ENCODE data around the gene LRPPRC. TPM values are rescaled to one million over a fixed set of nuclear protein-coding genes. Genes with fewer than 3 reads are reported as not detected.

Gene LRPPRC
- total RNA-seq, 1 donor from 2014 or later, result 214 TPM

DNA sequence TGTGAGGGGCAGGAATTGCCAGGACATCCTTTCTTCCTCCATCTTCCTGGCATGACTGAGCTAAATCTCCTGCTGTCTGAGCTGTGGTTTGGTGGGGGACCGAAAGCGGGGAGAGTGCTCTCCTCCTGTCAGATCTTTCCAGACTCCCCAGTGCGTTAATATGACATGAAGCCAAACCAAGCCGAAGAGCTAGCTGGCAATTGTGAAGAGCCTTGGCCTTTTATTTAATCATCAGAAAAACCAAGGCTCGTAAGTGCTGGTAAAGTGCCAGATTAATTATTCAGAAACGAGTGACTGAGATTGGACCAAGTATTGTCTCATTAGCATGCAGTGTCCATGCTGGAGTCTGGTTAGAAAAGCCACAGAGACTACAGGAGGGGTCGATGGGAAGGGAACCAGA, 14.5 kb upstream of the LRPPRC start:
- Mint-ChIP-seq H3K4me3 (no peak overlapping the region), H3K4me1 (no peaks in the 10 kb centered on the region), H3K27ac (no peak overlapping the region), H3K27me3 (ENCODE audit: insufficient read depth, low read depth) (peaks cover 4% of the 10 kb centered on the region), H3K36me3 (no peaks in the 10 kb centered on the region), H3K9me3 (no peaks in the 10 kb centered on the region)
- no peak overlapping the region for H3K27ac ChIP-seq
- no peaks in the 10 kb centered on the region for H3K27me3 ChIP-seq
- no peaks in the 10 kb centered on the region for H3K79me2 ChIP-seq (ENCODE audit: low read depth)
- H3K9ac ChIP-seq, result no peak overlapping the region
- H3K9me3 ChIP-seq (ENCODE audit: low read depth), result no peaks in the 10 kb centered on the region
- no peak overlapping the region for H3K4me2 ChIP-seq
- TF ChIP-seq EZH2 (IDR thresholded peaks at IDR 0.05) (no peak), EZH2phosphoT487 (IDR thresholded peaks at IDR 0.05) (no peak)
- TF ChIP-seq, protein P1, sequence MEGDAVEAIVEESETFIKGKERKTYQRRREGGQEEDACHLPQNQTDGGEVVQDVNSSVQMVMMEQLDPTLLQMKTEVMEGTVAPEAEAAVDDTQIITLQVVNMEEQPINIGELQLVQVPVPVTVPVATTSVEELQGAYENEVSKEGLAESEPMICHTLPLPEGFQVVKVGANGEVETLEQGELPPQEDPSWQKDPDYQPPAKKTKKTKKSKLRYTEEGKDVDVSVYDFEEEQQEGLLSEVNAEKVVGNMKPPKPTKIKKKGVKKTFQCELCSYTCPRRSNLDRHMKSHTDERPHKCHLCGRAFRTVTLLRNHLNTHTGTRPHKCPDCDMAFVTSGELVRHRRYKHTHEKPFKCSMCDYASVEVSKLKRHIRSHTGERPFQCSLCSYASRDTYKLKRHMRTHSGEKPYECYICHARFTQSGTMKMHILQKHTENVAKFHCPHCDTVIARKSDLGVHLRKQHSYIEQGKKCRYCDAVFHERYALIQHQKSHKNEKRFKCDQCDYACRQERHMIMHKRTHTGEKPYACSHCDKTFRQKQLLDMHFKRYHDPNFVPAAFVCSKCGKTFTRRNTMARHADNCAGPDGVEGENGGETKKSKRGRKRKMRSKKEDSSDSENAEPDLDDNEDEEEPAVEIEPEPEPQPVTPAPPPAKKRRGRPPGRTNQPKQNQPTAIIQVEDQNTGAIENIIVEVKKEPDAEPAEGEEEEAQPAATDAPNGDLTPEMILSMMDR (IDR thresholded peaks at IDR 0.05), result no peak
- H4K20me1 ChIP-seq (ENCODE audit: low read depth), result no peaks in the 10 kb centered on the region
- no peaks in the 10 kb centered on the region for H3K4me1 ChIP-seq
- no peaks in the 10 kb centered on the region for H3F3A ChIP-seq (ENCODE audit: low read depth)
- DNase-seq (ENCODE audit: low spot score), result no peak
- no peaks in the 10 kb centered on the region for H3K36me3 ChIP-seq
- no peak overlapping the region for H3K4me3 ChIP-seq
- no peak overlapping the region for H2AFZ ChIP-seq (replicated peaks)

DNA sequence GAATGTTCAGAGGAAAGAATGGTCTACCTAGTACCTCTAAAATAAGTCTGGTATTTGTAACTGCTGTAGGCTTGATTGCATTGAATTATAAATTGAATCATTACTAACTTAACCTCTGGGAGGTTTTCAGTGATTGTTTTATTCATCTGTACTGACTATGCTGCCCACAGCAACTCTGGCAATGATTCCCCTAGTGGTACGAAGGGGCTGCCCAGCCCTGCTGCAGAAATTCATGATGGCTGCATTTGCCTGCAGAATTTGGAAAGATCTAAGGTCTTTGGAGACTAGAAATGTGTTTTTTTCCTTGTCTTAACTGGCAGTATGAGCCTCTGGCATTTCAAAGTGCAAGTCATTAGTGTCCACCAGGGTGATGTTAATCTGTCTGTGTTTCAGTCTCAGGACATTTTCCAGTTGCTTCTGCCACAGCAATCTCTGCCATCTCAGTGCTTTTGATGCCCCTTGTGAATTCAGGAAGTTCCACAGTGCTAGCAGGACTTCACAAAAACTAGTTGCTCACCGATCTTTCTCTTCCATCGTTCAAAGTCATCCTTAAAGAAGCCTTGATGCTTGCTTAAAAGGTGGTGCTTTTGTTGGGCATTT, 13.4 kb upstream of the LRPPRC start:
- Histone ChIP-seq H3K36me3 (no peaks in the 10 kb centered on the region), H3K4me3 (no peak overlapping the region), H3K9me3 (ENCODE audit: low read depth) (no peaks in the 10 kb centered on the region), H3K4me2 (no peak overlapping the region), H3K27ac (no peak overlapping the region), H2AFZ (replicated peaks) (no peak overlapping the region), H3K79me2 (ENCODE audit: low read depth) (no peaks in the 10 kb centered on the region), H3K9ac (no peak overlapping the region), H3K27me3 (no peaks in the 10 kb centered on the region), H4K20me1 (ENCODE audit: low read depth) (no peaks in the 10 kb centered on the region), H3K4me1 (no peaks in the 10 kb centered on the region), H3F3A (ENCODE audit: low read depth) (no peaks in the 10 kb centered on the region)
- H3K27me3 Mint-ChIP-seq (ENCODE audit: insufficient read depth, low read depth), result peaks cover 4% of the 10 kb centered on the region
- no peak for TF ChIP-seq EZH2 (IDR thresholded peaks at IDR 0.05)
- TF ChIP-seq, protein P1 (IDR thresholded peaks at IDR 0.05), result peak; percentile 26
- TF ChIP-seq EZH2phosphoT487 (IDR thresholded peaks at IDR 0.05), result no peak
- H3K4me1 Mint-ChIP-seq, result no peaks in the 10 kb centered on the region
- DNase-seq (ENCODE audit: low spot score), result no peak
- H3K9me3 Mint-ChIP-seq, result no peaks in the 10 kb centered on the region
- no peak overlapping the region for H3K4me3 Mint-ChIP-seq
- H3K27ac Mint-ChIP-seq, result no peak overlapping the region
- no peaks in the 10 kb centered on the region for H3K36me3 Mint-ChIP-seq

DNA sequence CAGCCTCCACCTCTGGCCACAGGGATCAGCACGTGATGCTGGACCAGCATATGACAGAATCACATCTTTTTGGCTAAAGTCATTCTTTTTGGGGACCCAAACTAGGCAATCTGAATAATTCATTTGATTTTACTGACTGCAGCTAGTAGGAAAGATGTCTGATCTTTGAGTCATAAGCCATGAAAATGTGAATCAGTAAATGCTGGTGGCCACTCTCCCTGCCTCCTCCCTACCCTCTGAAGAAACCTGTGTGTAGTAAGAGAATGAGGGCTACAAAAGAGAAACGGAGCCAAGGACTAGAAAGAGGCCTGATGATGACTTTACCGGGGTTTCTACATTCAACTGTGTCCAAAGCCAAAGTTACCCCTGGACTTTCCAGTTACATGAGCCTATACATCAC, 10.1 kb upstream of the LRPPRC start:
- peaks cover 7% of the 10 kb centered on the region for H3K27me3 Mint-ChIP-seq (ENCODE audit: insufficient read depth, low read depth)
- H3K79me2 ChIP-seq (ENCODE audit: low read depth), result no peaks in the 10 kb centered on the region
- H3K4me3 ChIP-seq, result no peak overlapping the region

More for the DNA sequence above, 10.1 kb upstream of the LRPPRC start:
- no peak overlapping the region for H3K27ac Mint-ChIP-seq
- H3K36me3 Mint-ChIP-seq, result no peaks in the 10 kb centered on the region
- H3K27me3 ChIP-seq, result no peaks in the 10 kb centered on the region
- no peak overlapping the region for H2AFZ ChIP-seq (replicated peaks)
- H3K4me1 Mint-ChIP-seq, result no peaks in the 10 kb centered on the region
- no peak overlapping the region for H3K4me2 ChIP-seq
- no peaks in the 10 kb centered on the region for H3K4me1 ChIP-seq
- H3K36me3 ChIP-seq, result no peaks in the 10 kb centered on the region
- TF ChIP-seq, protein P1 (IDR thresholded peaks at IDR 0.05), result no peak
- no peak for DNase-seq (ENCODE audit: low spot score)
- no peak overlapping the region for H3K4me3 Mint-ChIP-seq
- H3K9ac ChIP-seq, result no peak overlapping the region
- H3K27ac ChIP-seq, result no peak overlapping the region
- H4K20me1 ChIP-seq (ENCODE audit: low read depth), result no peaks in the 10 kb centered on the region
- no peaks in the 10 kb centered on the region for H3K9me3 Mint-ChIP-seq
- no peaks in the 10 kb centered on the region for H3F3A ChIP-seq (ENCODE audit: low read depth)
- H3K9me3 ChIP-seq (ENCODE audit: low read depth), result no peaks in the 10 kb centered on the region

Measured in neural progenitor cell (in vitro differentiated cells).